Measurements from ENCODE around the gene EBF4. TPM values are rescaled to one million over a fixed set of nuclear protein-coding genes. Genes with fewer than 3 reads are reported as not detected.

EBF4 gene
- total and polyA plus RNA-seq, 12 donors: 1.6 to 29.7 (median 10.2) TPM

DNA sequence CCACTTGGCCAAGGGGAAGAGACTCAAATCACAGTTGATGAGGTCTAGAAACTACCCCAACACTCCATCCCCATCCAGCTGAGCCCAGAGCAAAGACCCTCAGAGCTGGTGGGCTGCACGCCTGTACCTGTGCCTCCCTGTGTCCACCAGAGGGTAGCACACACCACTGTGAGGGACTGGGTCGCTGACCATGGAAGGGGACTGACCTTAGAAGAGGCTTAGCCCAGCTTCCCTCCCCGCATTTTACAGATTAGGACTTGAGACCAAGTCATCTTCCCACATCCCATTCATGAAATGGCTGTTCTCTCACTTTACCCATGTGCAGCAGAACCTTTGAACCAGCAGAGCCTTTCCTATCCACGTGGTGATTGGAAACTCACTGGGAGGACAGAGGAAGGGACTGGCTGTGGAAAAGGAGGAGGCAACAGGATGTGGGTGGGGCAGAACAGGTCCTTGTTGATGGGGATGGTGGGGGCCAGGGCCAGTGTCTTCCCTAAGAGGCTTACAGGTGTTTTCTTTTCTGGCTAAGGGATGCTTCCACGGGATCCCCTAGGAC is 63.6 kb downstream of the EBF4 start:
- WGBS, 4 donors: 32 to 56% (median 39%) methylated on average over 5 of the region's 5 CpGs
- Histone ChIP-seq H3K4me3 (no peak overlapping the region), H3K27ac (no peak overlapping the region), H3K4me1 (replicated peaks in 1 of 2) (peaks cover 8 to 15% of the 10 kb centered on the region in 2 donors), H3K27me3 (peaks cover 29% of the 10 kb centered on the region), H3K9me3 (replicated peaks in 1 of 3) (no peaks in the 10 kb centered on the region), H3K36me3 (replicated peaks in 1 of 2) (no peaks in the 10 kb centered on the region)
- intact Hi-C loops (cut with DNase I): no loop called here
- TF ChIP-seq POLR2A (IDR thresholded peaks at IDR 0.05): no peak
- TF ChIP-seq, protein P1, sequence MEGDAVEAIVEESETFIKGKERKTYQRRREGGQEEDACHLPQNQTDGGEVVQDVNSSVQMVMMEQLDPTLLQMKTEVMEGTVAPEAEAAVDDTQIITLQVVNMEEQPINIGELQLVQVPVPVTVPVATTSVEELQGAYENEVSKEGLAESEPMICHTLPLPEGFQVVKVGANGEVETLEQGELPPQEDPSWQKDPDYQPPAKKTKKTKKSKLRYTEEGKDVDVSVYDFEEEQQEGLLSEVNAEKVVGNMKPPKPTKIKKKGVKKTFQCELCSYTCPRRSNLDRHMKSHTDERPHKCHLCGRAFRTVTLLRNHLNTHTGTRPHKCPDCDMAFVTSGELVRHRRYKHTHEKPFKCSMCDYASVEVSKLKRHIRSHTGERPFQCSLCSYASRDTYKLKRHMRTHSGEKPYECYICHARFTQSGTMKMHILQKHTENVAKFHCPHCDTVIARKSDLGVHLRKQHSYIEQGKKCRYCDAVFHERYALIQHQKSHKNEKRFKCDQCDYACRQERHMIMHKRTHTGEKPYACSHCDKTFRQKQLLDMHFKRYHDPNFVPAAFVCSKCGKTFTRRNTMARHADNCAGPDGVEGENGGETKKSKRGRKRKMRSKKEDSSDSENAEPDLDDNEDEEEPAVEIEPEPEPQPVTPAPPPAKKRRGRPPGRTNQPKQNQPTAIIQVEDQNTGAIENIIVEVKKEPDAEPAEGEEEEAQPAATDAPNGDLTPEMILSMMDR (IDR thresholded peaks at IDR 0.05): peak in 5 of 6 experiments; percentile 16 to 50 (median 40)
- peak in 1 of 7 donors; percentile 21 for DNase-seq

DNA sequence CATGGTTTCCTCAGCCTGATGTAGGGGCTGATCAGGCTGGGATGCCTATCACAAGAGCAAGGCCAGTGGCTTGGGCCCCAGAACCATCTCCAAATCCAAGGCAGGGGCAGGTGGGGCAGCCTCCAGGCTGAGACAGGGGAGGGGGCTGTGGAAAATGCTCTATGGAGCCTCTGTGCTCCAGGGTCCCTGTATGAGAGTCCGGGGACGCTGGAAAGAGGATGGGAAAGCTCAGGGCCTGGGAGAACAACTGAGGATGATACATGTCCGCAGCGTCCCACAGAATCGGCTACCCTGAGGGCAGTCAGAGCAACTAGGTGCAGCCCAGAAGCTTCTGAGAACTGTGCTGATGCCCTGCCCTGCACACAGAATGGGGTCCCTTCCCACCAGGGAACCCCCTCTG is 64.4 kb downstream of the EBF4 start:
- H3K4me3 ChIP-seq: no peak overlapping the region
- peaks cover 29% of the 10 kb centered on the region for H3K27me3 ChIP-seq
- WGBS, 4 donors: 87 to 90% (median 88%) methylated on average over 5 of the region's 5 CpGs
- intact Hi-C loops (cut with DNase I): no loop called here
- no peak overlapping the region for H3K27ac ChIP-seq
- H3K4me1 ChIP-seq (replicated peaks in 1 of 2): peaks cover 7 to 8% of the 10 kb centered on the region in 2 donors
- no peaks in the 10 kb centered on the region for H3K36me3 ChIP-seq (replicated peaks in 1 of 2)
- DNase-seq: peak in 1 of 7 donors; percentile 40
- no peaks in the 10 kb centered on the region for H3K9me3 ChIP-seq (replicated peaks in 1 of 3)
- no peak for TF ChIP-seq POLR2A (IDR thresholded peaks at IDR 0.05)
- TF ChIP-seq, protein P1 (IDR thresholded peaks at IDR 0.05): no peak

DNA sequence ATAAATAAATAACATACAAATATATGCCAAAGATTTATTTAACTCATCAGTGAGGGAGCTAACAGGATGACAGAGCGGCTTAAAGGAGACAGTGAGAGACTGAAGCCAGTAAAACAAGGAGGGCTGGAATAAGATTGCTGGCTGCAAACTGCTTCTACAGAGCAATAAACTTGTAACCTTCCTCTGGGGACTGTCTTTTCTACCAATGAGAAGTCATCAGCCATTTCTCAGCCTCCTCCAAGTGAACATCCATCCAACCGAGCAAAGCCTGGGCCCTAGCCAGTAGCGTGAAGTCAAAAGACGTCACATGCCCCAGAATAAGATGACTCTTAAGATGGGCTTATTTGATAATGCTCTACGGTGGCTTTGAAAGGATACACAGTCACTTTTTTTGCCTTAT is 65.4 kb downstream of the EBF4 start:
- intact Hi-C loops (cut with DNase I): no loop called here
- DNase-seq: no peak
- no peak overlapping the region for H3K4me3 ChIP-seq
- no peak for TF ChIP-seq POLR2A (IDR thresholded peaks at IDR 0.05)
- TF ChIP-seq, protein P1 (IDR thresholded peaks at IDR 0.05): no peak
- H3K36me3 ChIP-seq (replicated peaks in 1 of 2): no peaks in the 10 kb centered on the region
- H3K9me3 ChIP-seq (replicated peaks in 1 of 3): no peaks in the 10 kb centered on the region
- H3K27me3 ChIP-seq: peaks cover 24% of the 10 kb centered on the region
- H3K4me1 ChIP-seq (replicated peaks in 1 of 2): peaks cover 0 to under 1% of the 10 kb centered on the region in 2 donors
- 74 to 85% (median 79%) methylated on average over 5 of the region's 5 CpGs for WGBS, 4 donors
- no peak overlapping the region for H3K27ac ChIP-seq

DNA sequence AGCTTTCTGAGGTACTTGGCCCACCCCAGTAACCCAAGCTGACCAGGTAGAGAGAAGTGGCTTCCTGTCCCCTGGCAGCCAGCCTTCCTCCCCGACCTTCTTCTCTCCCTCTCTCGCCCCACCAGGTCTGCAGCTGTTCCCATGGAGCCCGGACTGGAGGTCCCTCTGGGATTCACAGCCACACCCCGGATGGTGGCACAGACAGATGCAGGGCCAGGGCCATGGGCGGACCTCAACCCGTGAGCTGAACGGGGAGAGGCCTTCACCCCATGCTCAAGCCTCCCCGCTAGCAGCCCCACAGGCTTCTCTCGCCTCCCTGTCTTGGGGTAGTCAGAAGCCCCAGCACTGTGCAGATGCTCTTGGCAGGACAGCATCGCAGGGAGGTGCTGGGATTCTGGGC is 66.6 kb downstream of the EBF4 start:
- DNase-seq: no peak
- Histone ChIP-seq H3K27ac (no peak overlapping the region), H3K9me3 (replicated peaks in 1 of 3) (no peaks in the 10 kb centered on the region), H3K4me3 (no peak overlapping the region), H3K4me1 (replicated peaks in 1 of 2) (no peaks in the 10 kb centered on the region), H3K36me3 (replicated peaks in 1 of 2) (no peaks in the 10 kb centered on the region), H3K27me3 (peaks cover 17% of the 10 kb centered on the region)
- 78 to 88% (median 84%) methylated on average over 3 to 10 of the region's 10 CpGs for WGBS, 4 donors
- intact Hi-C loops (cut with DNase I): no loop called here
- TF ChIP-seq, protein P1 (IDR thresholded peaks at IDR 0.05): no peak
- TF ChIP-seq POLR2A (IDR thresholded peaks at IDR 0.05): no peak
